GM12865 (cell line): ENCODE results near the gene PZP.
"Not testable (repeated sequence)": the region's sequence is repeated elsewhere in the genome, so short reads cannot be mapped to it uniquely, and the experiment has no call there.

Source experiments
- DNase-seq: peaks from one replicate; pipeline ENCODE4 v3.0.0; 2010; ENCODE audit warnings: low read depth
- H3K4me3 ChIP-seq: 2 replicates; pipeline ENCODE4 v1.5.1; 2011; ENCODE audit warnings: mild to moderate bottlenecking, low read depth, low read length, control low read depth
- CTCF ChIP-seq: IDR thresholded peaks from 2 replicates; pipeline ENCODE4 v1.5.1; 2011; ENCODE audit warnings: low read length, control low read depth, low read depth, inconsistent platforms; ENCODE audit not compliant: insufficient read depth; ENCODE audit errors: missing control alignments

Gene PZP

DNA sequence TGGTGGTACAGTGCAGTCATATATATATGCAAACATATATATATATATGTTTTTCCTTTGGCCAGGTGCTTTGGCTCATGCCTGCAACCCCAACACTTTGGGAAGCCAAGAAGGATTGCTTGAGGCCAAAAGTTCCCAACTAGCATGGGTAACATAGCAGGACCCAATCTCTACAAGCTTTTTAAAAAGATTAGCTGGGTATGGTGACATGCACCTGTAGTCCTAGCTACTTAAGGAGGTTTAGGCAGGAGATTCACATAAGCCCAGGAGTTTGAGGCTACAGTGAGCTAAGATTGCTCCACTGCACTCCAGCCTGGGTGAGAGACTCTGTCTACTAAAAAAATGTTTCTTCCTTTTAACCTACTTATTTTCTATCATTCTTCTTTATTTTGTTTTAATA lies 10.2 kb downstream of the PZP start:
- no peak for DNase-seq
- no peak overlapping the region for H3K4me3 ChIP-seq
- no peak for TF ChIP-seq CTCF

DNA sequence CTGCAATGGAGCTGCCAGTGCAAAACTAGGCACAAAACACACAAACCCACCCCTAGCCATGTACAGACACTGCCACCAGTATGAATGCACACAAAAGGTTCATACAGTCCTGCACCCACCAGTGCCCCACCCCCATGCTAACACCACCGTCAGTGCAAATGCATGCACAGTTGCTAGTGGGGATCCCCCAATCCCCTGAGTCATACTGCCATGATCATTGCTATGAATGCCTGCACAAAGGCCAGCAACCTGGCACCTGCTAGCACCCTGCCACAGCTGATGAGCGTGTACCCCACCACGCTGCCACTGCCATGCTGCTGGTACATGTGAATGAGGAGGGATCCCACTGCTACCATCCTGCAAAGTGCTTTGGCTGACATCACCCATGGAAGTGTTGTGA lies 23.9 kb downstream of the PZP start:
- no peak for TF ChIP-seq CTCF
- H3K4me3 ChIP-seq: no peak overlapping the region
- DNase-seq: no peak

GRCh38 chr12:9180810-9181209 lies 27.4 kb downstream of the PZP start:
- no peak overlapping the region for H3K4me3 ChIP-seq
- DNase-seq: no peak
- no peak for TF ChIP-seq CTCF

DNA sequence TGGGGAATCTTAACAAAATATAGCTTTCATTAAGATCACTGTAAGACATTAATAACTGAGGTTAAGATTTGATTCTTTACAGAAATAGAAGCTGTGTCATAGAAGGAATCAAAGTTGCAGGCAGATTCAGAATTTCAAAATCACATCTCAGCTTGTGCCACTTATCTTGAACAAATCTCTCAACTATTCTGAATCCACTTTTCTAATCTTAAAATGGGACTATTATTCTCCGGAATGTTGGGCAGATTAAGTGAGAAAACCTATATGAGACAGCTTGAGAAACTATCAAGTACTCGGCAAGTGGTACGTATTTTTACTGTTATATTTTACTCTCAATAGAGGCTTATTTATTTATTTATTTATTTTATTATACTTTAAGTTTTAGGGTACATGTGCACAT lies 28.4 kb downstream of the PZP start:
- no peak for TF ChIP-seq CTCF

DNA sequence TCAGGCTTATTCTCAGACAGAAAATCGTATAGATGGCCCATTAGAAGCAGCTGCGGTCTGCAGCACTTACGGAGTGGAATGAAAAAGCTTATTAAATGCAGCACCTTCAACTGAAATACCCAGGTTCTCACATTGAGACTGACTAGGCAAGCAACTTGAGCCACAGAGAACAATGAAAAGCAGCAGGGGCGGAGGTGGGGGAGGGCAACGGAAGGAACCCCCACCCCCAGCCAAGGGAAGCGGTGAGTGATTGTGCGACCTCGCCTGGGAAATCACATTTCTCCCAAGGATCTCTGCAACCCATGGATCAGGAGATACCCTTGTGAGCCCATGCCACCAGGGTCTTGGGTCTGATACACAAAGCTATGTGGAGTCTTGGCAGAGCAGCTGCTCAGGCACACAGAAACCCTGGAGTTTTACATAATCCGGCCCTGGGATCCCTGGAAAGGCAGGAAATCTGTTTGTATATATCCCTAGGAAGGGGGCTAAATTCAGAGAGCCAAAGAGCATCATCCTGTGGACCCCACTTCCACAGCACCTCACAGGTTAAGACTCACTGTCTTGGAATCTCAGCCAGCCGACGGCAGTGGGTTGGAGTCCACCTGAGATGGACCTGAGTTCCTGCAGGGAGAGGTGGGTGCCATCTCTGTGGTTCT lies 38.1 kb downstream of the PZP start:
- no peak for DNase-seq
- no peak for TF ChIP-seq CTCF
- H3K4me3 ChIP-seq: no peak overlapping the region

More for the DNA sequence above, 28.4 kb downstream of the PZP start:
- DNase-seq: no peak
- no peak overlapping the region for H3K4me3 ChIP-seq

DNA sequence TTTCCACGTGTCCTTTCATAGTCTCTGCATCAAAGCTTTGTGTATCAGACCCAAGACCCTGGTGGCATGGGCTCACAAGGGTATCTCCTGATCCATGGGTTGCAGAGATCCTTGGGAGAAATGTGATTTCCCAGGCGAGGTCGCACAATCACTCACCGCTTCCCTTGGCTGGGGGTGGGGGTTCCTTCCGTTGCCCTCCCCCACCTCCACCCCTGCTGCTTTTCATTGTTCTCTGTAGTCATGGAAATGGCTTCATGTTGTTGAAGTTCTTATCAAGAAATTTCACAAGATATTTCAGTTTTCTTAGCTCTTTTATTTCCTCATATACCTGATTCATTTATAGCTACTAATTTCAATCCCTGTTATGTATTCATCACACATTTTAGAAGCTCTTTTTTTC lies 40.9 kb downstream of the PZP start:
- not testable (repeated sequence) for DNase-seq, H3K4me3 ChIP-seq

GRCh38 chr12:9163392-9163791 lies 44.8 kb downstream of the PZP start:
- TF ChIP-seq CTCF: no peak
- DNase-seq: no peak
- no peak overlapping the region for H3K4me3 ChIP-seq
